ENCODE measurements around the gene ZNF507.

DNA sequence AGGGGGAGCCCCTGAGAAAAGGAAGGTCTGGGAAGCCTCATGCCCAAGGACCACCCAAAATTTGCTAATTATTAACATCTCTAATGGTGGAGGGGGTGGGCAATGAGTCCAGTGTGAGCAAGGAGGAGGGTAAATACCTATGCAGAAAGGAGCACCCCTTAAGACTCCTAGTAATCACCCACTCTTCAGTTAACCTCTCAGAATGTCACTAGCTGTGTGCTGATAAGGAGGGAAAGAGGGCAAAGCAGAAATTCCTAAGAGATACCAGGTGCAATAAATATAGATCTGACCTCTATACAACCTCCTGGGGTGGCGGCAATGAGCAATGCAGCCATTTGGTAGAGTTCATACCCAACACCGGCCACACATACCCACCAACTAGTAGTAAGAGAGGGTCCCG is 47.5 kb downstream of the ZNF507 start:
- TF ChIP-seq, protein P1, sequence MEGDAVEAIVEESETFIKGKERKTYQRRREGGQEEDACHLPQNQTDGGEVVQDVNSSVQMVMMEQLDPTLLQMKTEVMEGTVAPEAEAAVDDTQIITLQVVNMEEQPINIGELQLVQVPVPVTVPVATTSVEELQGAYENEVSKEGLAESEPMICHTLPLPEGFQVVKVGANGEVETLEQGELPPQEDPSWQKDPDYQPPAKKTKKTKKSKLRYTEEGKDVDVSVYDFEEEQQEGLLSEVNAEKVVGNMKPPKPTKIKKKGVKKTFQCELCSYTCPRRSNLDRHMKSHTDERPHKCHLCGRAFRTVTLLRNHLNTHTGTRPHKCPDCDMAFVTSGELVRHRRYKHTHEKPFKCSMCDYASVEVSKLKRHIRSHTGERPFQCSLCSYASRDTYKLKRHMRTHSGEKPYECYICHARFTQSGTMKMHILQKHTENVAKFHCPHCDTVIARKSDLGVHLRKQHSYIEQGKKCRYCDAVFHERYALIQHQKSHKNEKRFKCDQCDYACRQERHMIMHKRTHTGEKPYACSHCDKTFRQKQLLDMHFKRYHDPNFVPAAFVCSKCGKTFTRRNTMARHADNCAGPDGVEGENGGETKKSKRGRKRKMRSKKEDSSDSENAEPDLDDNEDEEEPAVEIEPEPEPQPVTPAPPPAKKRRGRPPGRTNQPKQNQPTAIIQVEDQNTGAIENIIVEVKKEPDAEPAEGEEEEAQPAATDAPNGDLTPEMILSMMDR (IDR thresholded peaks at IDR 0.05; ENCODE audit: borderline replicate concordance, extremely low read depth, low read length, poor library complexity, severe bottlenecking): no peak
- TF ChIP-seq EZH2 (IDR thresholded peaks at IDR 0.05; ENCODE audit: borderline replicate concordance, low read depth, low read length, severe bottlenecking): no peak

Data from DND-41 (cell line).